HEK293 (cell line): ENCODE data around the gene PARP9.

Experiments used
- MYNN ChIP-seq: fragments of 450-650 bp; formaldehyde crosslinking; IDR thresholded peaks from 2 replicates; pipeline ENCODE4 v1.5.1; 2016; ENCODE audit warnings: missing biosample characterization, missing genetic modification characterization, borderline replicate concordance
- ZNF112 ChIP-seq: fragments of 450-650 bp; formaldehyde crosslinking; IDR thresholded peaks from 2 replicates; pipeline ENCODE4 v1.5.0; 2017; ENCODE audit warnings: missing biosample characterization, missing genetic modification characterization
- ZNF19 ChIP-seq: fragments of 450-650 bp; formaldehyde crosslinking; IDR thresholded peaks from 2 replicates; pipeline ENCODE4; 2016; ENCODE audit warnings: missing biosample characterization, missing genetic modification characterization, low read depth
- ZNF266 ChIP-seq: fragments of 450-650 bp; formaldehyde crosslinking; IDR thresholded peaks from 2 replicates; pipeline ENCODE4 v1.5.1; 2016; ENCODE audit warnings: missing biosample characterization, missing genetic modification characterization, low read depth
- ZNF274 ChIP-seq, 2 experiments: fragments of 200-500 bp in 1 of 2; fragments of 450-650 bp in 1 of 2; sonication (Bioruptor generic) in 1 of 2; formaldehyde crosslinking in 1 of 2; IDR thresholded peaks; 2 replicates each; pipeline versions ENCODE4 v1.5.1 to v1.6.1; 2014 to 2016; ENCODE audit warnings: borderline replicate concordance in 1 of 2, inconsistent platforms in 1 of 2, low read length in 1 of 2, missing biosample characterization in 1 of 2, missing genetic modification characterization in 1 of 2
- ZNF433 ChIP-seq: fragments of 450-650 bp; formaldehyde crosslinking; IDR thresholded peaks from 2 replicates; pipeline ENCODE4 v1.5.1; 2016; ENCODE audit warnings: missing biosample characterization, missing genetic modification characterization, low read depth
- ZNF555 ChIP-seq: fragments of 450-650 bp; formaldehyde crosslinking; conservative IDR thresholded peaks from 2 replicates; pipeline ENCODE4 v1.5.1; 2017; ENCODE audit warnings: missing biosample characterization, mild to moderate bottlenecking, missing genetic modification characterization, inconsistent platforms
- ZNF585B ChIP-seq: fragments of 450-650 bp; formaldehyde crosslinking; IDR thresholded peaks from 2 replicates; pipeline ENCODE4 v1.5.1; 2016; ENCODE audit warnings: missing biosample characterization, missing genetic modification characterization
- ZNF629 ChIP-seq: fragments of 450-650 bp; formaldehyde crosslinking; IDR thresholded peaks from 2 replicates; pipeline ENCODE4 v1.5.1; 2017; ENCODE audit warnings: missing biosample characterization, missing genetic modification characterization
- ZNF747 ChIP-seq: fragments of 450-650 bp; formaldehyde crosslinking; IDR thresholded peaks from 2 replicates; pipeline ENCODE4 v1.5.1; 2016; ENCODE audit warnings: missing biosample characterization, missing genetic modification characterization
- TF ChIP-seq, protein P1 (sequence below): IDR thresholded peaks from 2 replicates; pipeline ENCODE4 v1.6.1; 2011; ENCODE audit warnings: mild to moderate bottlenecking, low read depth, low read length, borderline replicate concordance

DNA sequence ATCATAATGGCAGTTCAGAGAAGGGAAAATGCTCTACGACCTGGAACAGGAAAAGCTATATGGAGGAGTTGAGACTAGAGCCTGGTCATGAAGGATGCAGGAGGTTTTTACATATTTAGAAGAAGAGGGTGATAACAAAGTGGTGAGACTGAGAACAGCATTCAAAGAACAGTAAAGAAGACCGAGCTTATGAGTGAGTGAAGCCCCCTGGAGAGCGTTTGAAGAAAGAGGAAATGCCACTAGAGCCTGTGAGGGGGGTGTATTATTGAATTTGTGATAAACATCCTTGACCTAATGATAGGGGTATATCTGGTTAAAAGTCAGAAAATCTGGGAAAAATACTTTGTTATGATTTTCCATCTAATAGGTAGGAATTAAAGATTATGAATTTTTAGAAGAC lies 4.2 kb downstream of the PARP9 start:
- TF ChIP-seq ZNF555 (tag by site-specific recombination) (no peak), ZNF747 (tag by site-specific recombination) (no peak), ZNF19 (tag by site-specific recombination) (no peak), ZNF112 (tag by site-specific recombination) (no peak), ZNF585B (tag by site-specific recombination) (no peak), ZNF274 (IDR thresholded peaks at IDR 0.05; ENCODE audit: low read length) (no peak), ZNF274 (tag by site-specific recombination; IDR thresholded peaks at IDR 0.05; ENCODE audit: borderline replicate concordance) (no peak), MYNN (tag by site-specific recombination) (no peak), ZNF433 (no peak), ZNF266 (no peak), ZNF629 (tag by site-specific recombination) (no peak)
- TF ChIP-seq, protein P1, sequence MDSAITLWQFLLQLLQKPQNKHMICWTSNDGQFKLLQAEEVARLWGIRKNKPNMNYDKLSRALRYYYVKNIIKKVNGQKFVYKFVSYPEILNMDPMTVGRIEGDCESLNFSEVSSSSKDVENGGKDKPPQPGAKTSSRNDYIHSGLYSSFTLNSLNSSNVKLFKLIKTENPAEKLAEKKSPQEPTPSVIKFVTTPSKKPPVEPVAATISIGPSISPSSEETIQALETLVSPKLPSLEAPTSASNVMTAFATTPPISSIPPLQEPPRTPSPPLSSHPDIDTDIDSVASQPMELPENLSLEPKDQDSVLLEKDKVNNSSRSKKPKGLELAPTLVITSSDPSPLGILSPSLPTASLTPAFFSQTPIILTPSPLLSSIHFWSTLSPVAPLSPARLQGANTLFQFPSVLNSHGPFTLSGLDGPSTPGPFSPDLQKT: no peak
